ENCODE data around the gene LEFTY1. TPM values are rescaled to one million over a fixed set of nuclear protein-coding genes. Genes with fewer than 3 reads are reported as not detected.

Gene LEFTY1
- total and polyA plus RNA-seq, 2 donors (not counting 3 experiments of a cell fraction or from before 2014, with no cell fraction given): not detected

GRCh38 chr1:225914947-225915346, 26.0 kb upstream of the LEFTY1 start:
- no TSS peak for BruUV-seq (replicated peaks)

More at GRCh38 chr1:225914947-225915346, 26.0 kb upstream of the LEFTY1 start:
- Histone ChIP-seq H4K20me1 (replicated peaks; ENCODE audit: control insufficient read depth, extremely low read depth, insufficient read depth, low read length) (no peaks in the 10 kb centered on the region), H2AFZ (ENCODE audit: low read depth, low read length) (no peak overlapping the region), H3K4me1 (ENCODE audit: control insufficient read depth, extremely low read depth, insufficient read depth, low read length) (peaks cover 5% of the 10 kb centered on the region), H3K79me2 (ENCODE audit: control insufficient read depth, insufficient read depth, low read length) (no peaks in the 10 kb centered on the region), H3K9ac (replicated peaks; ENCODE audit: extremely low read depth, insufficient read depth, low read length) (no peak overlapping the region), H3K4me2 (ENCODE audit: insufficient read depth, low read length) (no peak overlapping the region), H3K27me3 (ENCODE audit: control insufficient read depth in 2 of 2, insufficient read depth in 2 of 2, low read length in 2 of 2) (no peaks in the 10 kb centered on the region), H3K36me3 (ENCODE audit: control insufficient read depth in 2 of 2, extremely low read depth in 1 of 2, insufficient read depth in 2 of 2, low read length in 2 of 2) (peaks cover 2 to 8% of the 10 kb centered on the region in 2 experiments), H3K27ac (ENCODE audit: insufficient read depth, low read depth, low read length) (no peak overlapping the region), H3K9me1 (replicated peaks; ENCODE audit: control insufficient read depth, extremely low read depth, insufficient read depth, low read length) (no peaks in the 10 kb centered on the region), H3K4me3 (replicated peaks in 1 of 3; ENCODE audit: insufficient read depth in 1 of 3, low read depth in 1 of 3, low read length in 3 of 3) (no peak overlapping the region), H3K9me3 (replicated peaks; ENCODE audit: control insufficient read depth, insufficient read depth, low read length) (no peaks in the 10 kb centered on the region)
- FAIRE-seq (no peak), DNase-seq (ENCODE audit: low read depth, low spot score) (no peak)
- POLR2A ChIA-PET: no interaction called here
- dilution Hi-C loops (cut with MboI; ENCODE audit: extremely low pct_ligation_motif_present, low sequenced_read_pairs): no loop called here
- CTCF ChIA-PET: interaction anchor here (1.7 to 7.1 kb wide), 2 partner anchors 73 to 438 kb away, joined by 4 to 82 read pairs; no protein-coding TSS in a partner anchor
- intact Hi-C loops (cut with micrococcal nuclease): loop anchor here (5.0 kb wide), 1 partner anchor 68 kb away; no protein-coding TSS in a partner anchor
- TF ChIP-seq POLR2A (IDR thresholded peaks at IDR 0.05; ENCODE audit: low read depth, low read length) (no peak), MAX (IDR thresholded peaks at IDR 0.05; ENCODE audit: insufficient read depth, insufficient read length) (no peak), FOS (IDR thresholded peaks at IDR 0.05; ENCODE audit: borderline replicate concordance, insufficient read depth, low read length) (no peak), GATA2 (IDR thresholded peaks at IDR 0.05; ENCODE audit: insufficient read depth, insufficient read length, low read depth, low read length) (no peak), CTCF (IDR thresholded peaks at IDR 0.05; ENCODE audit: extremely low read depth in 1 of 2, insufficient read depth in 1 of 2, low read depth in 1 of 2, low read length in 2 of 2) (no peak), MYC (IDR thresholded peaks at IDR 0.05; ENCODE audit: low read depth, low read length) (no peak), JUN (IDR thresholded peaks at IDR 0.05; ENCODE audit: borderline replicate concordance, insufficient read depth, insufficient read length, low read depth) (no peak), POLR2AphosphoS5 (IDR thresholded peaks at IDR 0.05; ENCODE audit: insufficient read depth, low read depth, low read length) (no peak), EZH2 (IDR thresholded peaks at IDR 0.05; ENCODE audit: borderline replicate concordance, low read depth, low read length, severe bottlenecking) (no peak)
